Activated naive CD8-positive, alpha-beta T cell treated with anti-CD3 and anti-CD28 coated beads, Interleukin-2, amount 10 ng/mL, durations not matched to agents 7 days and 5 days (primary cell): Measurements from ENCODE around the gene MS4A4E. TPM values are rescaled to one million over a fixed set of nuclear protein-coding genes. Genes with fewer than 3 reads are reported as not detected.
"Not testable (repeated sequence)": the region's sequence is repeated elsewhere in the genome, so short reads cannot be mapped to it uniquely, and the experiment has no call there.

Experiments used
- ATAC-seq: fragments of 150-1000 bp; cut with Tn5 transposase; one replicate; pipeline ENCODE4 v1.10.0; 2021; ENCODE audit warnings: low read depth, moderate library complexity
- POLR2A ChIA-PET: fragments of 350-600 bp; sonication (Branson Sonifier 250); formaldehyde crosslinking; loops from one replicate; lab custom pipeline; 2021; ENCODE audit warnings: antibody characterized with exemption; lab: Charles Lee
- DNase-seq: peaks from one replicate; pipeline ENCODE4 v3.0.0; 2021
- H3K27ac Mint-ChIP-seq: one replicate; pipeline ENCODE4 v1.8.0; 2022; ENCODE audit warnings: mild to moderate bottlenecking, mixed read lengths
- H3K27me3 Mint-ChIP-seq: one replicate; pipeline ENCODE4 v1.8.0; 2022; ENCODE audit warnings: mild to moderate bottlenecking, moderate library complexity, mixed read lengths
- H3K36me3 Mint-ChIP-seq: one replicate; pipeline ENCODE4 v1.8.0; 2021; ENCODE audit warnings: mild to moderate bottlenecking, mixed read lengths
- H3K4me1 Mint-ChIP-seq: one replicate; pipeline ENCODE4 v1.8.0; 2021; ENCODE audit warnings: mixed read lengths
- H3K4me3 Mint-ChIP-seq: one replicate; pipeline ENCODE4 v1.8.0; 2022; ENCODE audit warnings: mild to moderate bottlenecking, moderate library complexity, mixed read lengths
- H3K9me3 Mint-ChIP-seq: one replicate; pipeline ENCODE4 v1.8.0; 2021; ENCODE audit warnings: mixed read lengths
- total RNA-seq, 2 experiments: library from RNA; stranded (reverse); gene quantifications; one replicate each; pipeline ENCODE4 v1.2.3, GENCODE V29; 2021

MS4A4E gene
- total RNA-seq, 2 experiments from 2014 or later = not detected

- H3K27ac Mint-ChIP-seq = no peak overlapping the region
Observed at GRCh38 chr11:60208146-60208895, 34.6 kb downstream of the MS4A4E start.

GRCh38 chr11:60206616-60207015 is 36.3 kb downstream of the MS4A4E start:
- ATAC-seq (no peak), DNase-seq (no peak)
- Mint-ChIP-seq H3K4me1 (no peaks in the 10 kb centered on the region), H3K4me3 (no peak overlapping the region), H3K9me3 (peaks cover 2% of the 10 kb centered on the region), H3K27ac (no peak overlapping the region), H3K36me3 (no peaks in the 10 kb centered on the region), H3K27me3 (no peaks in the 10 kb centered on the region)
- POLR2A ChIA-PET = no interaction called here

More at GRCh38 chr11:60208146-60208895, 34.6 kb downstream of the MS4A4E start:
- Mint-ChIP-seq H3K4me3 (no peak overlapping the region), H3K36me3 (no peaks in the 10 kb centered on the region), H3K27me3 (no peaks in the 10 kb centered on the region), H3K9me3 (no peaks in the 10 kb centered on the region), H3K4me1 (no peaks in the 10 kb centered on the region)
- DNase-seq = no peak
- POLR2A ChIA-PET = no interaction called here
- ATAC-seq = no peak

GRCh38 chr11:60204922-60205321 is 38.0 kb downstream of the MS4A4E start:
- peaks cover 2% of the 10 kb centered on the region for H3K9me3 Mint-ChIP-seq
- no peak for ATAC-seq
- no peak overlapping the region for H3K27ac Mint-ChIP-seq
- POLR2A ChIA-PET = no interaction called here
- no peaks in the 10 kb centered on the region for H3K27me3 Mint-ChIP-seq
- no peak for DNase-seq
- H3K4me1 Mint-ChIP-seq = no peaks in the 10 kb centered on the region
- H3K4me3 Mint-ChIP-seq = no peak overlapping the region
- H3K36me3 Mint-ChIP-seq = no peaks in the 10 kb centered on the region

GRCh38 chr11:60201334-60201733 is 41.6 kb downstream of the MS4A4E start:
- H3K9me3 Mint-ChIP-seq, DNase-seq, H3K36me3 Mint-ChIP-seq, H3K27ac Mint-ChIP-seq, H3K4me1 Mint-ChIP-seq, H3K4me3 Mint-ChIP-seq, ATAC-seq, POLR2A ChIA-PET, H3K27me3 Mint-ChIP-seq: not testable (repeated sequence)

- ATAC-seq (no peak), DNase-seq (no peak)
- Mint-ChIP-seq H3K4me1 (peaks cover 7% of the 10 kb centered on the region), H3K9me3 (peaks cover 4% of the 10 kb centered on the region), H3K36me3 (peaks cover 1% of the 10 kb centered on the region), H3K27me3 (no peaks in the 10 kb centered on the region), H3K4me3 (no peak overlapping the region), H3K27ac (no peak overlapping the region)
- POLR2A ChIA-PET = no interaction called here
Observed at GRCh38 chr11:60197442-60197841, 45.5 kb downstream of the MS4A4E start.

GRCh38 chr11:60195923-60196368 is 47.0 kb downstream of the MS4A4E start:
- H3K36me3 Mint-ChIP-seq = peaks cover 1% of the 10 kb centered on the region
- H3K27ac Mint-ChIP-seq = no peak overlapping the region
- peaks cover 3% of the 10 kb centered on the region for H3K9me3 Mint-ChIP-seq
- no peak for ATAC-seq
- POLR2A ChIA-PET = no interaction called here
- peaks cover 7% of the 10 kb centered on the region for H3K4me1 Mint-ChIP-seq
- DNase-seq = no peak
- no peak overlapping the region for H3K4me3 Mint-ChIP-seq
- H3K27me3 Mint-ChIP-seq = peaks cover 2% of the 10 kb centered on the region

- H3K9me3 Mint-ChIP-seq = peaks cover 3% of the 10 kb centered on the region
Observed at GRCh38 chr11:60194511-60194910, 48.4 kb downstream of the MS4A4E start.

GRCh38 chr11:60193687-60194433 is 49.1 kb downstream of the MS4A4E start:
- Mint-ChIP-seq H3K36me3 (peaks cover 1% of the 10 kb centered on the region), H3K9me3 (peaks cover 3% of the 10 kb centered on the region), H3K4me1 (peaks cover 7% of the 10 kb centered on the region), H3K27ac (no peak overlapping the region), H3K4me3 (no peak overlapping the region), H3K27me3 (peaks cover 3% of the 10 kb centered on the region)
- DNase-seq (no peak), ATAC-seq (peak; percentile 71)
- POLR2A ChIA-PET = no interaction called here

More at GRCh38 chr11:60194511-60194910, 48.4 kb downstream of the MS4A4E start:
- Mint-ChIP-seq H3K27ac (no peak overlapping the region), H3K36me3 (peaks cover 1% of the 10 kb centered on the region), H3K27me3 (peaks cover 3% of the 10 kb centered on the region), H3K4me1 (peaks cover 7% of the 10 kb centered on the region), H3K4me3 (no peak overlapping the region)
- no peak for DNase-seq
- POLR2A ChIA-PET = no interaction called here
- no peak for ATAC-seq

- H3K9me3 Mint-ChIP-seq, H3K36me3 Mint-ChIP-seq, POLR2A ChIA-PET, H3K4me1 Mint-ChIP-seq, H3K27ac Mint-ChIP-seq, H3K4me3 Mint-ChIP-seq, H3K27me3 Mint-ChIP-seq, DNase-seq, ATAC-seq: not testable (repeated sequence)
Observed at GRCh38 chr11:60192564-60192963, 50.4 kb downstream of the MS4A4E start.

- H3K4me1 Mint-ChIP-seq, H3K4me3 Mint-ChIP-seq, H3K9me3 Mint-ChIP-seq, H3K27ac Mint-ChIP-seq, ATAC-seq, H3K36me3 Mint-ChIP-seq, H3K27me3 Mint-ChIP-seq, POLR2A ChIA-PET, DNase-seq: not testable (repeated sequence)
Observed at GRCh38 chr11:60188481-60188880, 54.5 kb downstream of the MS4A4E start.

- not testable (repeated sequence) for H3K27ac Mint-ChIP-seq, H3K36me3 Mint-ChIP-seq
Observed at GRCh38 chr11:60186128-60186527, 56.8 kb downstream of the MS4A4E start.

GRCh38 chr11:60185512-60185827 is 57.5 kb downstream of the MS4A4E start:
- POLR2A ChIA-PET, H3K4me3 Mint-ChIP-seq, DNase-seq, H3K36me3 Mint-ChIP-seq, H3K9me3 Mint-ChIP-seq, H3K4me1 Mint-ChIP-seq, H3K27me3 Mint-ChIP-seq, ATAC-seq, H3K27ac Mint-ChIP-seq: not testable (repeated sequence)

More at GRCh38 chr11:60186128-60186527, 56.8 kb downstream of the MS4A4E start:
- peaks cover 11% of the 10 kb centered on the region for H3K27me3 Mint-ChIP-seq
- H3K4me1 Mint-ChIP-seq, H3K9me3 Mint-ChIP-seq, ATAC-seq, DNase-seq, H3K4me3 Mint-ChIP-seq, POLR2A ChIA-PET: not testable (repeated sequence)

GRCh38 chr11:60184824-60185511 is 58.0 kb downstream of the MS4A4E start:
- peaks cover 2% of the 10 kb centered on the region for H3K4me1 Mint-ChIP-seq
- no peak overlapping the region for H3K4me3 Mint-ChIP-seq
- no peaks in the 10 kb centered on the region for H3K36me3 Mint-ChIP-seq
- POLR2A ChIA-PET = no interaction called here
- peaks cover 8% of the 10 kb centered on the region for H3K27me3 Mint-ChIP-seq
- ATAC-seq (no peak), DNase-seq (no peak)
- peaks cover 1% of the 10 kb centered on the region for H3K9me3 Mint-ChIP-seq
- no peak overlapping the region for H3K27ac Mint-ChIP-seq
